ENCODE results near the gene LRRTM3. TPM values are rescaled to one million over a fixed set of nuclear protein-coding genes. Genes with fewer than 3 reads are reported as not detected.

The LRRTM3 gene
- polyA plus RNA-seq, 1 experiment = not detected

GRCh38 chr10:67033878-67034277, 108.0 kb downstream of the LRRTM3 start:
- ChIA-PET POLR2A (no interaction called here), CTCF (no interaction called here)
- TF ChIP-seq CTCF (IDR thresholded peaks at IDR 0.05; ENCODE audit: insufficient read depth, low read depth, low read length) = no peak
- Histone ChIP-seq H3K27me3 (ENCODE audit: control insufficient read depth, insufficient read depth, low read length) (no peaks in the 10 kb centered on the region), H3K36me3 (ENCODE audit: control insufficient read depth, insufficient read depth, low read length) (no peaks in the 10 kb centered on the region), H3K4me3 (ENCODE audit: low read depth, low read length) (no peak overlapping the region)
- DNase-seq (ENCODE audit: low read depth) = no peak

- no peaks in the 10 kb centered on the region for H3K27me3 ChIP-seq (ENCODE audit: control insufficient read depth, insufficient read depth, low read length)
- H3K4me3 ChIP-seq (ENCODE audit: low read depth, low read length) = no peak overlapping the region
- TF ChIP-seq CTCF (IDR thresholded peaks at IDR 0.05; ENCODE audit: insufficient read depth, low read depth, low read length) = no peak
- H3K36me3 ChIP-seq (ENCODE audit: control insufficient read depth, insufficient read depth, low read length) = no peaks in the 10 kb centered on the region
- DNase-seq (ENCODE audit: low read depth) = no peak
- POLR2A ChIA-PET = no interaction called here
- CTCF ChIA-PET = no interaction called here
These were observed 111.0 kb downstream of the LRRTM3 start for GRCh38 chr10:67036808-67037207.

- ChIA-PET CTCF (no interaction called here), POLR2A (no interaction called here)
- Histone ChIP-seq H3K4me3 (ENCODE audit: low read depth, low read length) (no peak overlapping the region), H3K36me3 (ENCODE audit: control insufficient read depth, insufficient read depth, low read length) (no peaks in the 10 kb centered on the region), H3K27me3 (ENCODE audit: control insufficient read depth, insufficient read depth, low read length) (no peaks in the 10 kb centered on the region)
- no peak for DNase-seq (ENCODE audit: low read depth)
- TF ChIP-seq CTCF (IDR thresholded peaks at IDR 0.05; ENCODE audit: insufficient read depth, low read depth, low read length) = no peak
These were observed 117.2 kb downstream of the LRRTM3 start for GRCh38 chr10:67043041-67043440.

GRCh38 chr10:67045404-67045803, 119.6 kb downstream of the LRRTM3 start:
- H3K36me3 ChIP-seq (ENCODE audit: control insufficient read depth, insufficient read depth, low read length) = no peaks in the 10 kb centered on the region
- TF ChIP-seq CTCF (IDR thresholded peaks at IDR 0.05; ENCODE audit: insufficient read depth, low read depth, low read length) = no peak
- DNase-seq (ENCODE audit: low read depth) = no peak
- CTCF ChIA-PET = no interaction called here
- H3K4me3 ChIP-seq (ENCODE audit: low read depth, low read length) = no peak overlapping the region
- H3K27me3 ChIP-seq (ENCODE audit: control insufficient read depth, insufficient read depth, low read length) = no peaks in the 10 kb centered on the region
- POLR2A ChIA-PET = no interaction called here

- POLR2A ChIA-PET = no interaction called here
- DNase-seq (ENCODE audit: low read depth) = no peak
- no peak overlapping the region for H3K4me3 ChIP-seq (ENCODE audit: low read depth, low read length)
- no peaks in the 10 kb centered on the region for H3K36me3 ChIP-seq (ENCODE audit: control insufficient read depth, insufficient read depth, low read length)
- TF ChIP-seq CTCF (IDR thresholded peaks at IDR 0.05; ENCODE audit: insufficient read depth, low read depth, low read length) = no peak
- CTCF ChIA-PET = no interaction called here
- H3K27me3 ChIP-seq (ENCODE audit: control insufficient read depth, insufficient read depth, low read length) = no peaks in the 10 kb centered on the region
These were observed 120.7 kb downstream of the LRRTM3 start for GRCh38 chr10:67046507-67046906.

Measured in BJ (cell line).